Heart left ventricle (tissue), 13 donors: ENCODE results near the gene PRM3.

Experiments
- CTCF ChIP-seq, 12 donors: fragments of 200-600 bp; sonication (generic) in 4 of 12; IDR thresholded peaks; one replicate each; pipeline versions ENCODE4 v1.5.0 to v1.8.0; 2018 to 2022; ENCODE audit warnings: antibody characterized with exemption in 12 of 12, mild to moderate bottlenecking in 5 of 12
- POLR2A ChIP-seq, 2 donors: fragments of 450-650 bp; IDR thresholded peaks; one replicate each; pipeline ENCODE4 v1.6.1; 2017; ENCODE audit warnings: antibody characterized with exemption in 2 of 2, mild to moderate bottlenecking in 2 of 2, moderate library complexity in 2 of 2
- donor health status: ischemic (EF 13 %, LVEDD 7.1; RV severe dilation, severe dysfunction).
- donor health status: DM: no; HTN: yes; CAD: no.
- donor health status: DM: no; HTN: no; CAD: no.
- donor health status: ischemic (EF 25% LVEDD 6.9; RV normal size, moderate dysfunction).
- donor health status: ischemic (EF 25% LVEDD 5.7; RV mildly dilated, moderate dysfunction).
- donor health status: ischemic (EF 35%, LVEDD 5.7; RV mildly dilated, moderate dysfunction).
- donor health status: nonischemic (EF 11% LVEDD 7.7; RV severe dilation, severe dysfunction).
- donor health status: DM: yes; HTN: yes; CAD: no.
- donor health status: PGD.
- donor health status: ischemic (EF 29% LVEDD 5.4; RV normal size, mild dysfunction).
- donor health status: nonischemic (EF 23%, LVEDD 6.1; RV moderate dilation, normal function).

- TF ChIP-seq POLR2A (IDR thresholded peaks at IDR 0.05) (no peak), CTCF (IDR thresholded peaks at IDR 0.05) (no peak)
These were observed 33.5 kb downstream of the PRM3 start for GRCh38 chr16:11239644-11240632.
